B cell (primary cell): ENCODE measurements around the gene BAZ2B. TPM values are rescaled to one million over a fixed set of nuclear protein-coding genes. Genes with fewer than 3 reads are reported as not detected.

Experiments used
- ATAC-seq: fragments of 200-7000 bp; cut with Tn5 transposase; one replicate; pipeline ENCODE4 v1.10.0; 2021; ENCODE audit warnings: low read depth, mild to moderate bottlenecking, moderate number of reproducible peaks, moderate library complexity
- CTCF ChIA-PET: fragments of 350-600 bp; sonication (Branson Sonifier 250); formaldehyde crosslinking; loops from one replicate; lab custom pipeline; 2021; ENCODE audit warnings: antibody characterized with exemption, inconsistent platforms; lab: Charles Lee
- POLR2A ChIA-PET: fragments of 350-600 bp; sonication (Branson Sonifier 250); formaldehyde crosslinking; loops from one replicate; lab custom pipeline; 2021; ENCODE audit warnings: antibody characterized with exemption; lab: Charles Lee
- DNase-seq: peaks from one replicate; pipeline ENCODE4 v3.0.0; 2013
- H2AFZ ChIP-seq: 2 replicates; pipeline ENCODE4 v1.6.1; 2012; ENCODE audit warnings: mild to moderate bottlenecking, low read depth, low read length; ENCODE audit not compliant: insufficient read depth, poor library complexity, severe bottlenecking
- H3K27ac ChIP-seq, 2 donors: 1 replicate in 1 of 2; 2 replicates in 1 of 2; pipeline ENCODE4 v1.5.1; 2012 to 2013; ENCODE audit warnings: low read length in 2 of 2, mild to moderate bottlenecking in 2 of 2, moderate library complexity in 1 of 2
- H3K27me3 ChIP-seq, 4 experiments: fragments of 200-600 bp in 1 of 4; sonication (generic) in 1 of 4; replicated peaks in 1 of 4; 1 replicate in 2 of 4; 2 replicates in 2 of 4; pipeline versions ENCODE4 v1.6.1 to v1.7.0; 2013 to 2016; ENCODE audit warnings: low read length in 3 of 4, mild to moderate bottlenecking in 2 of 4, mixed read lengths in 1 of 4, moderate library complexity in 1 of 4; ENCODE audit not compliant: insufficient read depth in 4 of 4, control insufficient read depth in 3 of 4; ENCODE audit errors: control extremely low read depth in 1 of 4
- H3K36me3 ChIP-seq, 2 experiments: replicated peaks in 1 of 2; 1 replicate in 1 of 2; 2 replicates in 1 of 2; pipeline versions ENCODE4 v1.6.1 to v1.7.1; 2013; ENCODE audit warnings: low read length in 1 of 2; ENCODE audit not compliant: insufficient read depth in 2 of 2, control insufficient read depth in 1 of 2; ENCODE audit errors: control extremely low read depth in 1 of 2, extremely low read depth in 1 of 2
- H3K4me1 ChIP-seq, 2 donors: fragments of 200-600 bp in 1 of 2; sonication (generic) in 1 of 2; 1 replicate in 1 of 2; 2 replicates in 1 of 2; pipeline versions ENCODE4 v1.5.1 to v1.6.1; 2013 to 2017; ENCODE audit warnings: low read length in 2 of 2; ENCODE audit not compliant: control insufficient read depth in 2 of 2, insufficient read depth in 2 of 2
- H3K4me2 ChIP-seq: replicated peaks from 2 replicates; pipeline ENCODE3; 2012; ENCODE audit warnings: mild to moderate bottlenecking, low read depth, low read length; ENCODE audit not compliant: poor library complexity, severe bottlenecking
- H3K4me3 ChIP-seq, 5 experiments: fragments of 200-600 bp in 1 of 5; sonication (generic) in 1 of 5; 1 replicate in 3 of 5; 2 replicates in 2 of 5; pipeline versions ENCODE4 v1.5.1 to v1.7.0; 2011 to 2016; ENCODE audit warnings: low read length in 4 of 5, mild to moderate bottlenecking in 4 of 5, low read depth in 2 of 5, control low read depth in 1 of 5, moderate library complexity in 1 of 5; ENCODE audit not compliant: insufficient read depth in 1 of 5; ENCODE audit errors: control extremely low read depth in 1 of 5, extremely low read depth in 1 of 5
- H3K79me2 ChIP-seq: fragments of 200-600 bp; sonication (generic); one replicate; pipeline ENCODE4 v1.6.0; 2016; ENCODE audit warnings: low read length; ENCODE audit not compliant: control insufficient read depth, insufficient read depth
- H3K9ac ChIP-seq: fragments of 200-600 bp; sonication (generic); 2 replicates; pipeline ENCODE4 v1.6.1; 2017; ENCODE audit warnings: mild to moderate bottlenecking, low read length, moderate library complexity
- H3K9me3 ChIP-seq, 3 donors: one replicate each; pipeline versions ENCODE4 v1.6.1 to v1.7.1; 2013; ENCODE audit warnings: low read length in 2 of 3; ENCODE audit not compliant: control insufficient read depth in 2 of 3, insufficient read depth in 1 of 3; ENCODE audit errors: control extremely low read depth in 1 of 3
- H4K20me1 ChIP-seq: 2 replicates; pipeline ENCODE4 v1.6.0; 2012; ENCODE audit warnings: mild to moderate bottlenecking, low read length; ENCODE audit not compliant: insufficient read depth, control insufficient read depth, poor library complexity, severe bottlenecking
- H3K27ac Mint-ChIP-seq: one replicate; pipeline ENCODE4 v1.8.0; 2021; ENCODE audit warnings: mixed read lengths
- H3K27me3 Mint-ChIP-seq: one replicate; pipeline ENCODE4 v1.8.0; 2021; ENCODE audit warnings: mixed read lengths
- H3K4me1 Mint-ChIP-seq: one replicate; pipeline ENCODE4 v1.8.0; 2021; ENCODE audit warnings: mixed read lengths
- H3K4me3 Mint-ChIP-seq: one replicate; pipeline ENCODE4 v1.8.0; 2021; ENCODE audit warnings: mixed read lengths
- H3K9me3 Mint-ChIP-seq: one replicate; pipeline ENCODE4 v1.8.0; 2022; ENCODE audit warnings: mixed read lengths; ENCODE audit not compliant: insufficient read depth
- CTCF ChIP-seq: fragments of 200-600 bp; IDR thresholded peaks from one replicate; pipeline ENCODE4 v1.8.0; 2022; ENCODE audit warnings: antibody characterized with exemption, mild to moderate bottlenecking
- EZH2 ChIP-seq: IDR thresholded peaks from 2 replicates; pipeline ENCODE4 v1.6.1; 2012; ENCODE audit warnings: borderline replicate concordance, low read depth, mild to moderate bottlenecking, moderate library complexity, low read length; ENCODE audit not compliant: insufficient read depth, poor library complexity, severe bottlenecking
- WGBS: methylation state at CpG from one replicate; pipeline ENCODE4 v1.1.5; 2013; ENCODE audit warnings: missing lambda C conversion rate; ENCODE audit not compliant: insufficient coverage; 5-methylcytosine and 5-hydroxymethylcytosine counted together
- intact Hi-C: fragments of 100-400 bp; cut with micrococcal nuclease; formaldehyde crosslinking; loops from one replicate; pipeline ENCODE4 v1.10.0; 2022
- polyA plus RNA-seq: library from polyadenylated mRNA; depleted of rRNA; stranded (reverse); fragments of >200 nt; gene quantifications from 2 replicates; pipeline ENCODE4 v1.2.3, GENCODE V29; 2012
- total RNA-seq, 2 donors: library from RNA; stranded (reverse); fragments of 120-200 nt in 1 of 2; gene quantifications; 1 replicate in 1 of 2; 2 replicates in 1 of 2; pipeline versions ENCODE4 v1.2.3 to v1.2.4, GENCODE V29; 2013 to 2022

Gene BAZ2B
- total and polyA plus RNA-seq, 2 donors (not counting 1 experiment from before 2014, with no cell fraction given): 8.6 to 42.3 TPM

- no peak overlapping the region for H3K4me2 ChIP-seq
- no peak overlapping the region for H2AFZ ChIP-seq
- ChIA-PET POLR2A (no interaction called here), CTCF (interaction anchor here (0.8 kb wide), 1 partner anchor 8 kb away, joined by 3 read pairs; no protein-coding TSS in a partner anchor)
- DNase-seq: no peak
- no peak overlapping the region for H3K4me3 ChIP-seq
- H3K4me1 Mint-ChIP-seq: no peaks in the 10 kb centered on the region
- no peaks in the 10 kb centered on the region for H3K27me3 Mint-ChIP-seq
- intact Hi-C loops: no loop called here
- no peaks in the 10 kb centered on the region for H3K79me2 ChIP-seq
- H3K27me3 ChIP-seq: no peaks in the 10 kb centered on the region
- no peak overlapping the region for H3K27ac ChIP-seq
- H3K9ac ChIP-seq: no peak overlapping the region
- peaks cover under 1% of the 10 kb centered on the region for H3K9me3 Mint-ChIP-seq
- no peaks in the 10 kb centered on the region for H4K20me1 ChIP-seq
- no peaks in the 10 kb centered on the region for H3K4me1 ChIP-seq
- no peaks in the 10 kb centered on the region for H3K36me3 ChIP-seq
- 71% methylated on average over 1 of the region's 1 CpG for WGBS
- H3K4me3 Mint-ChIP-seq: no peak overlapping the region
- peaks cover 0 to 1% (median 0%) of the 10 kb centered on the region in 3 donors for H3K9me3 ChIP-seq
- TF ChIP-seq EZH2: no peak
- TF ChIP-seq CTCF: no peak
- no peak for ATAC-seq
- H3K27ac Mint-ChIP-seq: no peak overlapping the region
Observed at GRCh38 chr2:159531475-159531874, 84.9 kb downstream of the BAZ2B start.

GRCh38 chr2:159526433-159526832 lies 89.9 kb downstream of the BAZ2B start:
- CTCF ChIA-PET: no interaction called here
- no peaks in the 10 kb centered on the region for H3K27me3 Mint-ChIP-seq
- no peak overlapping the region for H3K27ac Mint-ChIP-seq

More at GRCh38 chr2:159526433-159526832, 89.9 kb downstream of the BAZ2B start:
- Histone ChIP-seq H3K9me3 (peaks cover 0 to 1% (median 0%) of the 10 kb centered on the region in 3 donors), H3K4me3 (no peak overlapping the region), H3K27ac (no peak overlapping the region), H3K27me3 (no peaks in the 10 kb centered on the region), H3K4me1 (no peaks in the 10 kb centered on the region), H4K20me1 (no peaks in the 10 kb centered on the region), H3K4me2 (no peak overlapping the region), H3K79me2 (no peaks in the 10 kb centered on the region), H3K9ac (no peak overlapping the region), H2AFZ (no peak overlapping the region), H3K36me3 (no peaks in the 10 kb centered on the region)
- Mint-ChIP-seq H3K4me3 (no peak overlapping the region), H3K9me3 (peaks cover 2% of the 10 kb centered on the region), H3K4me1 (no peaks in the 10 kb centered on the region)
- no CpG with 5 or more reads among the region's 1 CpG for WGBS
- ATAC-seq (no peak), DNase-seq (no peak)
- TF ChIP-seq CTCF: no peak
- no peak for TF ChIP-seq EZH2
- intact Hi-C loops: no loop called here
- POLR2A ChIA-PET: no interaction called here
